Measurements from ENCODE around the gene ACSM2B. TPM values are rescaled to one million over a fixed set of nuclear protein-coding genes. Genes with fewer than 3 reads are reported as not detected.
"Not testable (repeated sequence)": the region's sequence is repeated elsewhere in the genome, so short reads cannot be mapped to it uniquely, and the experiment has no call there.

Gene ACSM2B
- total RNA-seq, 1 experiment from 2014 or later, result not detected

DNA sequence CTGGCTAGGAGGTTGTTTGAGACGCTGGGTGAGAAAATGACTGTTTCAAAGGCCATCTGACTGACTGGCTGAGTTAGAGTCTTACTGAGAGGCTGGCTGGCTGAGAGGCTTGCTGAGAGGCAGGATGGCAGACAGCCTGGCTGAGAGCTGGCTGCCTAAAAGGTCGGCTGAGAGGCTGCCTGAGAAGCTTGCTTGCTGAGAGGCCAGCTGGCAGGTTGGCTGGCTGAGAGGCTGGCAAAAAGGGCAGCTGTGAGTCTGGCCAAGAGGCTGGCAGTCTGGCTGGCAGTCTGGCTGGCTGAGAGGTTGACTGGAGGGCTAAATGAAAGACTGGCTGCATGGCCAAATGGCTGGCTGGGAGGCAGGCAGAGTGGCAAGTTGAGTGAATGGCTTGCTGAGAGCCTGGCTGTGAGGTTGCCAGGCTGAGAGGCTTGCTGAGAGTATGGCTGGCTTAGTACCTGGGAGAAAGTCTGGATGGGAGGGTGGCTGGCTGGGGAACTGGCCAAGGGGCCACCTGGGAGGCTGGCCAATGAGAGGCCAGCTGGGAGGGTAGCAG lies 35.3 kb upstream of the ACSM2B start:
- H3K27ac ChIP-seq, result no peak overlapping the region
- H3K36me3 ChIP-seq, result no peaks in the 10 kb centered on the region
- no peak overlapping the region for H3K4me3 ChIP-seq
- DNase-seq (ENCODE audit: low read depth in 1 of 2, low spot score in 2 of 2), result no peak
- H3K27me3 ChIP-seq (replicated peaks), result no peaks in the 10 kb centered on the region; the same call in 1 of the 2 replicates
- no peaks in the 10 kb centered on the region for H3K9me3 ChIP-seq (replicated peaks)
- no peaks in the 10 kb centered on the region for H3K4me1 ChIP-seq (replicated peaks)

DNA sequence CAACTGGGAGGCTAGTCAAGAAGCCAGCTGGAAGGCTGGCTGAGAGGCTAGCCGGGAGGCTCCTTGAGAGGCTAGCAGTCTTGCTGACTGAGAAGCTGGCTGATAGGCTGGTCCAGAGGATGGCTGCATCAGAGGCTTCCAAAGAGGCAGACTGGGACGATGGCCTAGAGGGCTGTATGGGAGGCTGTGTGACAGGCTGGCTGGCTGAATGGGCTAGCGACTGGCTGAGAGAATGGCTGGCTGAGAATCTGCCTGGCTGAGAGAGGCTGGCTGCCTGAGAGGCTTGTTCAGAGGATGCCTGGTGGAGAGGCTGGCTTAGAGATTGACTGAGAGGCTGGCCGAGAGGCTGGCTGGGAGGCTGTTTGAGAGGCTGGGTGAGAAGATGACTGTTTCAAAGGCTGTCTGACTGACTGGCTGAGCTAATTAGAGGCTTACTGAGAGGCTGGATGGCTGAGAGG lies 34.8 kb upstream of the ACSM2B start:
- no peak for DNase-seq (ENCODE audit: low read depth in 1 of 2, low spot score in 2 of 2)
- Histone ChIP-seq H3K36me3 (no peaks in the 10 kb centered on the region), H3K27ac (no peak overlapping the region), H3K27me3 (replicated peaks) (no peaks in the 10 kb centered on the region; the same call in 1 of the 2 replicates), H3K4me1 (replicated peaks) (no peaks in the 10 kb centered on the region), H3K9me3 (replicated peaks) (no peaks in the 10 kb centered on the region), H3K4me3 (no peak overlapping the region)

DNA sequence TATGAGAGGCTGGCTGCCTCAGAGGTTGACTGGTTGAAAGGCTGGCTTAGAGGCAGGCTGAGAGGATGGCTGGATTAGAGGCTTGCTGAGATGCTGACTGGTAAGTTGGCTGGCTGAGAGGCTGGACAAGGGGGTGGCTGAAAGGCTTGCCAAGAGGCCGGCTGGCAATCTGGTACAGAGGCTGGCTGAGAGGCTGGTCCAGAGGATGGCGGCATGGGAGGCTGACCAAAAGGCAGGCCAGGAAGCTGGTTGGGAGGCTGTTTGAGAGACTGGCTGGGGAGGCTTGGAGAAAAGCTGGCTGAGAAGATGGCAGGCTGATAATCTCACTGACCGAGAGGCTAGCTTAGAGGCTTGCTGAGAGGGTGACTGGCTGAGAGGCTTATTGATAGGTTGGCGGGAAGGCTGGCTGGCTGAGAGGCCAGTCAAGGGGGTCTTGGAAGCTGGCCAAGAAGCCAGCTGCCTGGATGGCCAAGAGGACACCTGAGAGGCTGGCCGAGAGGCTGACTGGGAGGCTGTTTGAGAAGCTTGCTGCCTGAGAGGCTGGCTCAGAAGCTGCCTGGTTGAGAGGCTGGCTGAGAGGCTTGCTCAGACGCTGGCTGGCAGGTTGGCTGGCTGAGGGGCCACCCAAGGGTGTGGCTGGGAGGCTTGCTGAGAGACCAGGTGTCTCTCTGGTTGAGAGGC lies 34.2 kb upstream of the ACSM2B start:
- Histone ChIP-seq H3K27ac (no peak overlapping the region), H3K36me3 (no peaks in the 10 kb centered on the region), H3K27me3 (replicated peaks) (no peaks in the 10 kb centered on the region; the same call in 1 of the 2 replicates), H3K4me3 (no peak overlapping the region), H3K9me3 (replicated peaks) (no peaks in the 10 kb centered on the region), H3K4me1 (replicated peaks) (no peaks in the 10 kb centered on the region)
- DNase-seq (ENCODE audit: low read depth in 1 of 2, low spot score in 2 of 2), result no peak

DNA sequence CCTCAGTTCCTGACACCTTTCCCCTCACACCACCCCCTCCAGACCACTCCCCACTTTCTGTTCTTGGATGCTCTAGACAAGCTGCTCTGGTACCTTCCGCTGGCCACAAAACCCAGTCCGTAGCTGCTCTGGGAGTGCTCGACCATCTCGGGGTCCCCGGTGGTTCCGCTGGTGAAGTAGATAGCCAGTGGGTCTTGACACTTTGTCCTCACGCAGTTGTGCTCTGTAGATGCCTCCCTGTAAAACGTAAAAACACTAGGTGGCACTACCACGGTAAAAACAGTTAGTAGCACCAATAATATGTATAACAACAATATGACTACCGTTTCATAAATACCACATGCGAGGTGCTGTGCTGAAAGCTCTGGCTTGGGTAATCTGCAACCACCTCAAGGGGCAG lies 26.0 kb upstream of the ACSM2B start:
- H3K27me3 ChIP-seq (replicated peaks); DNase-seq (ENCODE audit: low read depth in 1 of 2, low spot score in 2 of 2); H3K4me3 ChIP-seq; H3K9me3 ChIP-seq (replicated peaks); H3K36me3 ChIP-seq; H3K27ac ChIP-seq; H3K4me1 ChIP-seq (replicated peaks): not testable (repeated sequence)

DNA sequence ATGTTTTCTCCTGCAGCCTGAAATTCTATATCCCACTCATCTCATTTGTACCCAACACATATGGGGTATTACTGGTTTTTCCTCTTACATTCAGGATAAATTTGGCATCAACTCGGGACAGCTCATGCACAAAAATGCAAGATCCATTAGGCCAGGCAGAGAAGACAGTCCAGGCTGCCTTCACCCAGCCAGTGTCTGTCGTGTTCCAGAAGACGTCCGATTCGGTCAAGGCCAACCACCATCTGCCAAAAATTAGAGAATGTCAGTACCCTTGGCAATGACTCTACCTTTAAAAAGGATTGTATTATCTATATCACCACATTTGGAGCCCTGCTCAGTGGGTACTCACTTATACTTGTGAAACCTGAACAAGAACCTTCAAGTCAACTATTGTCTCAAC lies 23.3 kb upstream of the ACSM2B start:
- H3K9me3 ChIP-seq (replicated peaks); DNase-seq (ENCODE audit: low read depth in 1 of 2, low spot score in 2 of 2); H3K27ac ChIP-seq; H3K27me3 ChIP-seq (replicated peaks); H3K4me3 ChIP-seq; H3K4me1 ChIP-seq (replicated peaks); H3K36me3 ChIP-seq: not testable (repeated sequence)

DNA sequence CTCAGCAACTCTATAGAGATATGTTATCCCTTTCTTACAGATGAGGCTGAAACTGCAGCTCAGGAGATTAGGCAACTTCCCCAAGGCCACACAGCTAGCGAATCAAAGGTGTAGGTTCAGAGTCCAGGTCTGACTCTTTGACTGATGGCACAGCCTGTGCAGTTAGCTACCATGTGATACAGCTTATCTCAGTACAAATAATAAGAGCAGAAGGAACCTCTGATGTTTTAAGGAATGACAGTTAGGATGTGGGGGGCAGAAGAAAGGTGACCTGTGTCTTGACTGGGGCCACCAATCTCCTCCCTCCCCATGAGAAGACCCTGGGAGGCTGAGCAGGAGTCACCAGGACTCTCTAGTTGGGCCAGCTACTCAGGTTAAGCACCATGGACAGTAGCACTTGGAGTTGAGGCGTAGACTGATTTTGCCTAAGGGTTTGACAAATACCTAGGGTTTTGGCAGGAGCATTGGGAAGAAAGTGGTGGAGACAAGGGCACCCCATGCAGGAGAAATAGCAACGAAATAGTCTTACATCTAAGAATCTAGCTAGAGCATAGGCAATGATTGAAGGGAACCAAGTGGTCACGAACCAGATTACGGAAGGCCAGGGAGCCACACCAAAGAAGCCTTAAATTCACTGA lies 22.8 kb upstream of the ACSM2B start:
- H3K27ac ChIP-seq, result no peak overlapping the region
- no peaks in the 10 kb centered on the region for H3K27me3 ChIP-seq (replicated peaks)
- H3K36me3 ChIP-seq, result no peaks in the 10 kb centered on the region
- no peak for DNase-seq (ENCODE audit: low read depth in 1 of 2, low spot score in 2 of 2)
- H3K9me3 ChIP-seq (replicated peaks), result no peaks in the 10 kb centered on the region
- no peak overlapping the region for H3K4me3 ChIP-seq
- H3K4me1 ChIP-seq (replicated peaks), result no peaks in the 10 kb centered on the region

DNA sequence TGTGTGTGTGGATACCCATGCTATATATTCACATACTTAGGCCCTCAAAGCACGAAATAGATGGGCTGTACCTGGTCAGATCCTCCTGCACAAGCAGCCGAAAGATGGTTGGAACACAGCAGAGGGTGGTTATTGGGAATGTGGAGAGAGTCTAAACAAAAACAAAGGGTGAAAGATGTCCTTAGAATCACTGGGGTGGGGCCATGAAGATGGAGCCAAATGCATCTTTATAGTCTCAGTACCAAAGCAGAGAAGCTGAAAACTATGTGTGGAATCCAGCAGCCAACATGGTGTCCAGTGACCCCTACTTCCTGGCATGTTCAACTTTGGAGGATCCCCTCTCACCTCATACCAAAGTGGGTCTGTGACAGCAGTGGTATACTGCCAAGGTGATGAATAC lies 19.5 kb upstream of the ACSM2B start:
- not testable (repeated sequence) for H3K4me3 ChIP-seq; H3K27ac ChIP-seq; H3K36me3 ChIP-seq; DNase-seq (ENCODE audit: low read depth in 1 of 2, low spot score in 2 of 2); H3K27me3 ChIP-seq (replicated peaks); H3K9me3 ChIP-seq (replicated peaks); H3K4me1 ChIP-seq (replicated peaks)

DNA sequence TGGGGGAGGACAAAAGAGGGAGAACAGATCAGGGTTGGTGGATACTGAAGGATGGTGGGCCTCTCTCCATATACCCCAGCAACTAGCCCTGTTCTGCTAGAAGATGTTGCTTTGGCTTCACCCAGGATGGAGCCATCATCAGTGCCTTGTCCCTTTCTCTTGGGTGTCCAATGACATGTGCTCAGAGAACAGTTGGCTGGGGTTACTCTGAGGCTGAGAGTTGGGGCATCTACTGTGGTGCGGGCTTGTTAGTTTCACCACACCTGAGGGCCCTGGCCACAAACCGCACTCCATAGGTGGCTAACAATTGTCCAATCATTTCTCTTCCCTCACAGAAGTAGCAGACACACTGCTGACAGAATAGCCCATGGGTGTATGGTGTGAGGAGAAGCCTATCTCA lies 18.9 kb upstream of the ACSM2B start:
- not testable (repeated sequence) for H3K27me3 ChIP-seq (replicated peaks); H3K4me3 ChIP-seq; DNase-seq (ENCODE audit: low read depth in 1 of 2, low spot score in 2 of 2); H3K27ac ChIP-seq; H3K4me1 ChIP-seq (replicated peaks); H3K9me3 ChIP-seq (replicated peaks); H3K36me3 ChIP-seq

DNA sequence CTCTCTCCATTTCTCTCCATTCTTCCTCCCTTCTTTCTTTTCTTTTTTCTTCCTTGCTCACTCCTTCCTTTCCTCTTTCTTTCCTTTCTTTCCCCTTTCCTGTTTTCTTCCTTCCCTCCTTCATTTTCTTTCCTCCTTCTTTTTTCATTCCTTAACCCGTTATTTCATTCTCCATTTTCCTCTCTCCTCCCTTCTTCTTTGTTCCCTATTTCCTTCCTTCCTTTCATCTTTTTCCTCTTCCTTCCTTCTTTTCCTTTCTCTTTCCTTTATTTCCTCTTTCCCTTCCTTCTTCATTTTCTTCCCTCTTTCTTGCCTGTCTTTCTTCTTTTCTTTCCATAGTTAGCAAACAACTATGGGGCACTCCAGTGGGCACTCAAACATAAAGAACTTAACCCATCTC lies 16.6 kb upstream of the ACSM2B start:
- not testable (repeated sequence) for H3K27me3 ChIP-seq (replicated peaks); H3K9me3 ChIP-seq (replicated peaks); H3K4me1 ChIP-seq (replicated peaks); H3K27ac ChIP-seq; DNase-seq (ENCODE audit: low read depth in 1 of 2, low spot score in 2 of 2); H3K36me3 ChIP-seq; H3K4me3 ChIP-seq

DNA sequence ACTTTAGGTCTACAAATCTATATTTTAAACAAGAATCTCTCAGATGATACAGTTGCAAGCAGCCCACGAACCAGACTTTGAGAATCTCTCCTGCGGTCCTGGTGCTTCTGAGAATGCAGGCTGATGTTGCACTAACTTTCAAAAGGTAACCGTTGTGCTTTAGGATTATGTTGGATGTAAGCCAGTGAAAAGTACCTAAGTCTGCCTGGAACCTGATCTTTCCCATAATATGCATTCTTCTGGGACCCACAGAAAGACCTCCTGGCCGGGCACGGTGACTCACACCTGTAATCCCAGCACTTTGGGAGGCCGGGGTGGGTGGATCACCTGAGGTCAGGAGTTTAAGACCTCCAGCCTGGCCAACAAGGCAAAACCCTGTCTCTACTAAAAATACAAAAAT lies 13.3 kb upstream of the ACSM2B start:
- H3K9me3 ChIP-seq (replicated peaks); H3K27ac ChIP-seq; H3K4me3 ChIP-seq; H3K36me3 ChIP-seq; H3K27me3 ChIP-seq (replicated peaks); DNase-seq (ENCODE audit: low read depth in 1 of 2, low spot score in 2 of 2); H3K4me1 ChIP-seq (replicated peaks): not testable (repeated sequence)

DNA sequence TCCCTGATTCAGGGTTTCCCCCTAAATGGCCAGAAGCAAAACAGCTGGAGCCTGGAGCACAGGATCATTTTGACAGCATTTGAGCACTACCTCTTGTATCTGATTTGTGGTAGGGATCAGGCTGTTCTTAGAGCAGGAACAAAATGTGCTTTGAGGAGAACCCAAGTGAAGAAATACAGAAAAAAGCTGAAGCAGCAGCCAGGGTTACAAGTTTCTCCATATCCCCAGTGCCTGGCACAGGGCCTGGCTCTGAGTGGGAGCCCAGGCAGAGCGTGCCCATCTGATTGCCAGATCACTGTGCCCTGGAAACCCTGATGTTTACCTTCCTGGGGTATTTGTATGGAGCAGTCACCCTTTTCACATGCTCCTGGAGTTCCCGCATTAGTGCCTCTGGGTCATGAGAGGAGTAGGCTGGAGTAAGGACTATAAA lies 11.5 kb upstream of the ACSM2B start:
- not testable (repeated sequence) for H3K27ac ChIP-seq; H3K4me3 ChIP-seq; H3K27me3 ChIP-seq (replicated peaks); H3K9me3 ChIP-seq (replicated peaks); DNase-seq (ENCODE audit: low read depth in 1 of 2, low spot score in 2 of 2); H3K36me3 ChIP-seq; H3K4me1 ChIP-seq (replicated peaks)

DNA sequence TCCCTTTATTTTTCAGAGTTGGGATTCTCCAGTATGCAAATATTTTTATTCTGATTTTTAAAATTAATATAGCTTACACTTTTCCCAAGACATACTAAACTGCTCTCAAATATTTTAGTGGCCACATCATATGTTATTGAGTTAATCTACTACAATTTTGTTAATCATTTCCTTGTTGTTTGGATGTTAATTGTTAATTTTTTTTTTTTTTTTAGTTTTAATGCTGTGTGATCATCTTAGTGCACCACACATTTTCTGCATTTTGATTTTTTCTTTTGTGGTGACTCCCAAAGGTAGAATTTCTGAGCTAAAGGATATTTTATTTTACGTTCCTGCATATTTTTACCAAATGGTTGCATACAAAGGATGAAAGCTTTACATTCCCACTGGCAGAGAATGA lies 10.5 kb upstream of the ACSM2B start:
- H3K4me1 ChIP-seq (replicated peaks); H3K9me3 ChIP-seq (replicated peaks); H3K27ac ChIP-seq; H3K4me3 ChIP-seq; DNase-seq (ENCODE audit: low read depth in 1 of 2, low spot score in 2 of 2); H3K27me3 ChIP-seq (replicated peaks); H3K36me3 ChIP-seq: not testable (repeated sequence)

DNA sequence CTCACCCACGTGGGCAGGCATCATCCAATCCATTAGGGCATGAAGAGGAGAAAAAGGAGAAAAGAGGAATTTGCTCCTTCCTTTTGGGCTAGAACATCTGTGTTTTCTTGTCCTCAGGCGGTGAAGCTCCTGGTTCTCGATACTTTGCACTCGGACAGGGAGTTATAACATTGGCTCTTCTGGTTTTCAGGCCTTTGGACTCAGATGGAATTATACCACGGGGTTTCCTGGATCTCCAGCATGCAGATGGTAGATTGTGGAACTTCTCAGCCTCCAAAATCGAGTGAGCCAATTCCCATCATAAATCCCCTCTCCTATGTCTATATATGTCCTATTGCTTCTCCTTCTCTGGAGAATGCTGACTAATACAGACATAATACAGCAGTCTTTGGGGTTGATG lies 9.9 kb upstream of the ACSM2B start:
- DNase-seq (ENCODE audit: low read depth in 1 of 2, low spot score in 2 of 2); H3K36me3 ChIP-seq; H3K4me3 ChIP-seq; H3K9me3 ChIP-seq (replicated peaks); H3K4me1 ChIP-seq (replicated peaks); H3K27me3 ChIP-seq (replicated peaks); H3K27ac ChIP-seq: not testable (repeated sequence)

DNA sequence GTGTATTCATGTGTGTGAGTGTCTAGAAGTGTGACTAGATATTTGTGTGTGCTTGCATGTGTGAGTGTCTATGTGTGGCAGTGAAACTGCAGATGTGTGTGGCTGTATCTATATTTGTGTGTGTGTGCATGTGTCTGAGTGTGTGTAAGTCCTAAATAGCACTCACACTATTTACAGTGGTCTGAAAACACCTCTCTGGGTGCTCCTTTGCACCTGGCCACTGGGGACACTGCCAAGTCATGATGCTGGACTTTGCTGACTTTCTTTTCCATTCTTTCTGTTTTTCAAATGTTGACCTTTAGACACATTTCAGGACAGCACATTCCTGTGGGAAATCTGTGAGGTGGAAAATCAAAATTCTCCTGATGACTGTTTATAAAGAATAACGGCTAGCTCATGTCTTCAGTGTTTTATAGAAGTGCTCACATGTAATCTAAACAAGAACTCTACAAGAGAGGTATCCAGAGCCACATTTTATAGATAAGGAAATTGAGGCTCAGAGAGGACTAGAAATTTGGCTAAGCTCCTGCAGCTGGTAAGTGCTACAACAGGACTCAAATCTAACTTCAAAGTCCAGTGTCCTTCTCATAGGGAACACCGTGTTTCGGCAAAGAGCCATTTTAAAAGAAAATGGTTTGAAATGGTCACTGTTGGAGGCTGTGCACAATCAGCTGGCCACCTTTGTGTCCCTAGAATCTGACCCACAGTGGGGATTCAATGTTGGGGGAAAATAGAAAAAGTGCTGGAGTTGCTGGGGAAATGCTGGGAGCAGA lies 4.5 kb upstream of the ACSM2B start:
- H3K36me3 ChIP-seq; H3K27me3 ChIP-seq (replicated peaks); H3K4me1 ChIP-seq (replicated peaks); H3K9me3 ChIP-seq (replicated peaks); H3K27ac ChIP-seq; H3K4me3 ChIP-seq; DNase-seq (ENCODE audit: low read depth in 1 of 2, low spot score in 2 of 2): not testable (repeated sequence)
